Stimulated activated CD4-positive, alpha-beta T cell treated with anti-CD3 and anti-CD28 coated beads, Interleukin-1b, Interleukin-23, amount 100 ng/mL, for 1 hour (primary cell): Measurements from ENCODE around the gene C1orf159.
A peak's percentile ranks its signal among the peaks of the same experiment; 100 is the strongest.
"Not testable (repeated sequence)": the region's sequence is repeated elsewhere in the genome, so short reads cannot be mapped to it uniquely, and the experiment has no call there.

Experiments used
- DNase-seq, 2 donors: peaks; one replicate each; pipeline ENCODE4 v3.0.0-alpha.2; 2020; ENCODE audit warnings: low read depth in 2 of 2

Gene C1orf159

DNA sequence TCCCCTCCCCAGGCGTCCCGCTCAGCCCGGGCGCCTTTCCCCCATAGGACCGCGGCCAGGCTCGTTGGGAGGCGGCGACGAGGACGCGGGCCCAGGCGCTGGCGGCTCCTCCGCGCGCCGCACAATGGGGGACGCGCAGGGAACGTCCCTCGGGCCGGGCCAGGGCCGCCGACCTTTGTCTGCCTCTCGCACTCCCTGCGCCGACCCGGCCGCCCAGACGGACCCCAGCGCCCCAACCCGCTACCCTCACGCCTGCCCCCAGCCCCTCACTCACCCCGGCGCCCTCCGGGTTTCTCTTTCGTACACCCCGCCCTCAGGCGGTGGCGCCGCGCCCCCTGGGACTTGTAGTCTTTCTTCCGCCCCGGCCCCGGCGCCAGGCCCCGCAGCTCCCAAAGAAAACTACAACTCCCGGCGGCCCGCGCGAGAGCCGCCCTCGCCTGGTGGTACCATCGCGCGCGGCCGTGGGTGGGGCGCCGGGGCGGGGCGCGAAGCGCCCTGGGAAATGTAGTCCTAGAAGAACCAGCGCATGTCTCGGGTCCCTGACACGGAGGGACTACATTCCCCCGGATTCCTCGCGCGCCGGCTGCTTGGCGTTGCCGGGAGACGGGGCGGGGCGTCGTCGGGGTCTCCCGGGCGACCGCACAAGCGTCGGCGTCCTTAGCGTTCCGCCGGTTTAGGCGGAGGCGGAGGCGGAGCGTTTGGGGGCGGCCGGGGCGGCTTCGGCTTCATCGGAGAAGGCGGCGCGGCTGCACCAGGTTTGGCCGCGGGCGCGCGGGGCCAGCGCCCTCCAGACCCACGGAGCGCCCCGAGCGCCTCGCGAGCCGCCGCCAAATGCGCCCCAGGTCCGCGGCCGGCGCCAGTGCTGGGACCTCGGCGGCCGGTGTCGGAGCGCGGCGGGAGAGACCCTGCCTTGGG lies at the start of gene C1orf159:
C1orf159 (minus strand) TSS at position 304 of the 915 bp plus-strand sequence. CDS start 24,546 bp downstream, outside the sequence.
- peak; percentile 97 for DNase-seq

DNA sequence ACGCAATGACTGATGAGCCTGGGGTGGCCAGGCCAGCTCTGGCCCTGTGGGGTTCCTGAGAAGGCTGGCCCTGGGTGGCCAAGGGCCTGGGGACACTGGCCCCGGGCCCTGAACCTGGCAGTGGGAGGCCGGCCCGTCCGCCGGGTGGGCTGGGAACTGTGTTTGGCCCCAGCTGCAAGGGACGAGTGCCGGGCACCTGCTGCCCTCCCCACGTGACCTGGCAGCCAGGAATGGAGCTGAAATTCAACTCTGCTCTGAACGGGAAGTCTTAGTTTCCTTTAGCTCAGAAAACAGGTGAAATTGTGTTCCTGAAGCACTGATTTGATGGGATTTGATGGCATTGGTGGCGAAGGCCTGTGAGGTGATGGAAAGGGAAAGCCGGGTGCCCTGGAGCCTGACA lies 49.6 kb upstream of the C1orf159 start:
- DNase-seq, result no peak

DNA sequence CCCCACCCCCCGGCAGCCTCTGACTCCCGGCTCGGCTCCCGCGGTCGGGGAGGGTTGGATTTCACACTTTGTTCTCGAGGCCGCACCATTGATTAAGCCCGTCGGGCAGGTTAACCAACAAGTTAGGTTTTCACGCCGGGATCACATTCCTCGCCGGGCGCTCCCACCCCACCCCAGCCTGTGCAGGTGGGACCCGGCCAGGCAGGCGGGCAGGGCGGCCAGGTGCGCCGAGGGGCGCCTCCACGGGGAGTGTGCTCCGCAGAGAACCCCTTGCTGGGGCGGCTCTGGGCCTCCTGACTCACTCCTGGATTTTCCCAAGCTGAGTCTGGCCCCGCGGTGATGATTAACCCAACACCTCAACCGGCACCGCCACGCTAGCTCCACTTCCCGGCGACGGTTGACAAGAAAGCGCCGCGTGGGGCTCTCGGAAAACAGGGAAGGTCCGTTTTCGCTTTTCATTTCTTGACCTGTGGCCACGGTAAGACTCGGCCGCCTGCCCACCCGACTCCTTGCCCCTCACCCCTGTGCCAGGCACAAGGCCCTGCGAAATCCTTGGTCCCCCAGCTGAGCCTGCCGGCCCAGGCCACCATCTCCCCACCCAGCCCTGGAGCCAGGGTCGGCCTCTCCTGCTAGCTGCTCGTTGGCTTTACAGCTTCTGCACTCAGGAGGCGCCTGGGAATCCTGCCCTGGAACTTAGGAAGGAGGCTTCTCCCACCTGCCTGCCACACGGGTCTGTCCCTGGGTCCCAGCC lies 49.0 kb upstream of the C1orf159 start:
- DNase-seq, result no peak

DNA sequence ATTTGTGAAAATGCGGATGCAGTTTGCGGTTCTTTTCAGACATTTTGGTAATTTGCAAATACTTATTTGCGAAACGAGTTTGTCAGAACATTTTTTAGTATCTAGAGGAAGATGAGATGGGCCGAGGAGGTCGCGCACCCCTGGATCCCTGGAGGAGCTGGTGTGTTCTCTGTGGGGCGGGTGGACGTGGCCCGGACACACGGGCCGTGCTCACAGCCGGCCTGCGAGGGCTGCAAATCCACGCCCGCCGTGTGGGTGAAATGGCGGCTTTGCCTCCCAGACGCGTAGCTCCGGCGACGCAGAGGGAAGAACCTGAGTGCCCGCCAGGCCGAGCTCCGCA lies 48.4 kb upstream of the C1orf159 start:
- DNase-seq, result no peak

DNA sequence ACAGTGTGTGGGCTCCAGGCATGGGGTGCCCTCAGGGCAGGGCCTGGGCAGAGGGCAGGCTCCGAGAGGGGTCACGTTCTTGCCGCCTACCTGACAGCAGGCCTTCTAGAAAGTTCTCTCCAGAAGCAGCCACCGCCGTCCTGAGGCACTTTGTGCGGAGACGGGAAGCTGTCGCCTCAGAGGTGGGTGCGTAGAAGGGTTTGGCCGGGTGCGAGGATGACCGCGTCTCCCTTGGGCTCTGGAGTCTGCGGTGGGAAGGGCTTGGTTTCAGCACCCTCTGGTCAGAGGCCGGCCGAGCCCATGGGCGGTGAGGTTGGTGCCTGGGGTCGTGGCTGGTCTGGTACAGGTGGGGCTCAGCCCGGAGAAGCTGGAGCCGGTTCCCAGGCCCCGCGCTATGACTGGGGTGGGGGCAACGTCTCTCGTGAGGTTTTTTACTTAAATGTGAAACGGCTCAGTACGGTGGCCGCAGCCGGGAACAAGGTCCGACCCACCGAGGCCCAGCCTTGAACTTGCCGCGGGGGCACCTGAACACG lies 47.7 kb upstream of the C1orf159 start:
- no peak for DNase-seq

DNA sequence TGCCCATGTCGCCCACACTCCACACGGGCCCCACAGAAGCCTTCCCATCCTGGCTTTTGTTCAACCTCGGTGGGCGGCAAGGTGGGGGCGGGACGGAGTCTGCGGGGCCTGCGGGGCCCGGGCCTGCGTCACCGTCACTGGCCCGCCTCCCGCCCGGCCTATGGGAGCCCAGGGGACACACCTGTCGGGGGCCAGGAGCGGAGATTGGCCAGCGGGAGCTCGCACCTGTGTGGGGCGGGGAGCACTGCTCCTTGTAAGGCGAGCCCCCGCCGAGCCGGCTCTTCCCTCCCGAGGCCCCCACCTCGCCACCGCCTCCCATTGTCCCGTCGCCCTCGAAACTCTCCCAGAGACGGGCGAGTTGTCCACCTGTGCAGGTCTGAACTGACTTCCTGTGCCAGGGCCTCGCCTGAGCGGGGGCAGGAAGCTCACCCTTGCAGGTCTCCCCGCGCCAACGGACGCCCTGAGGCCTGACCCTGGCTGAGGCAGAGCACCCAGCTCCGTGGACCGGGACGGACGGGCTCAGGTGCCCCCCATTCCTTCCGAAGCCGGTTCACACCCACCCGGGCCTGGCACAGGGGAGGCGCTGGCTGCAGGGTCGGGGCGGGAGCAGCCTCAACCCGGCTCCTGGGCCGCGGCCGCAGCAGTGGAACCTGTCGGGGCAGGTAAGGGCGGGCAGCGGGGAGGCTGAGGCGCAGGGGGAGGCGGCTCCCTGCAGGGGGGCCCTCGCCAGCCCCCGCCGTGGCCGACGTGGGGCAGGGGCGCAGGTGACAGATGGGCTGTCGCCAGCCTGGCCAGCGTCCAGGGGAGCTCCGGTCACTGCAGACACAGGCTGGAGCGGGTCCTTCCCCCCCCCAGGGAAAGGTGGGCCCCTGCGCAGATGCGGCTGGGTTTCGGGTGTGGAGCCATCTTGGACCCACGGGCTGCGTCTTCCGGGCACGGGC lies 47.0 kb upstream of the C1orf159 start:
- DNase-seq, result no peak

DNA sequence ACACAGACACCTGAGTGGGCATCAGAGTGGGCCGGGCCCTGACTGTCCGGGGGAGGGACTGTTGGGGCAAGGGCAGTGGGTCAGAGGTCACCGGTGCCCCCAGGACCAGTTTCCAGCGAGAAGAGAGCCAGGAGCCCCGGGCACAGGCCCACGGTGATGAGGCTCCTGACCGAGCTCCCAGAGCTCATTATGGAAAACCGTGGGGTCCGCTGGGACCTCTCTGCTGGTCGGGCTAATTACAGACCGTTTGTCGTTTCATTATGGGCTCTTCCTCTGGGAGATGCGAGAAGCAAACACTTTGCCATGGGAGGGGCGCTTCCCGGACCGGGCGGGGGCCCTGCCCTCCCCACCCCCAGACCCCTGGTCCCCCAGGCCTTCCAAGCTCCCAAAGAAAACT lies 45.8 kb upstream of the C1orf159 start:
- no peak for DNase-seq

DNA sequence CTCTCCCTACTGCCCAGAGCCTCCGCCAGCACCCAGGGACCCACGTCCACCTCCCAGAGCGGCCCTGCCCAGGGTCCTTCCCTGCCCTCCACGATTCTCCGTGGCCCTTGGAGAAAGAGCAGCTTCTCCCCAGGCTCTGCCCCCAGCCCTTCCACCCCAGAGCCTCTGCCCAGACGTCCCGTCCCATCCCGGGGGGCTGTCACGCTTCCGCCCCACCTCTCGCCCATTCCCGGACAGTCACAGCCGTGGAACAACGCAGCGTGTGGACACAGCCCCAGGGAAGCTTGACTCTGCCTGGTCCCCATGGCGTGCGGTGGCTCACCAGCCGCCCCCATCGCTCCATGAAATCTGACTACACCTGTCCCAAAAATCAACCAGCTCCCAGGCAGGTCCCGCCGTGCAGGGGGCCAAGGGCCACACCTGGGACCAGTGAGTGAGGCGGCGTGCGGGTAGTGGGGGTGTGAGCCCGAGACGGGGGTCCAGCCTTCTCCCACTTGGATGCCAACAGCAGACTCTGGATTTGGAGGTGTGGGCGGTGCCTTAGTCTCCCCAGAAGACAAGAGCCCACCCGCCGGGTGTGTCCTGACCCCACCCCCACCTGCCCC lies 45.3 kb upstream of the C1orf159 start:
- DNase-seq, result no peak

DNA sequence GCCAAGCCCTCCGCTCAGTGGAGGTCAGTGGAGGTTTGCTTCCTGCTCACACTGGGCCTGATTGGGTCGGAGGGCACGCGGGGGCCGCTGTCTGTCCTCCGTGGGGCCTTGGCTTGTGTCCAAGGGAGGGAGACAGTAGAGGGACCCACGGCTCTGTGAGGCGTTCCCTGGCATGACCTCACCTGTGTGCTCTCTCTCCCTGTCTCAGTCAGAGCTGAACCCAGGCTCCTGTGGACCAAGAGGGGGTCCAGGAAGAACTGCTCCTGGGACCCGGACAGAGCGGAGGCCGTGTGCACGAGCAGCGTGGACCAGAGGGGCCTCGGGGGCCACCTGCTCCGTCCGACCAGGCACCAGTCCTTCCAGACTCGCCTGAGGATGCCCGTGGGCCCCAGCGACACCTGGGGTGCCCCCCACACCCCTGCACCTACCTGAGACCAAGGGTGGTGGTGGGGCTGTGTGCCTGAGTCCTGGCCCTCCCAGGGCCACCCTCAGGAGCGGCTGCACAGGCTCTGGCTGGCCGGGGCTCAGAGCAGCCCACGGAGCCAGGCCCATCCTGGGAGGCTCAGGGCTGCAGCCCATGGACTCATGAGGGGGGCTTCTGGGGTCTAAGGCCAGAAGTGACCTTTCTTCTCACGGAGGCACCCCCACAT lies 44.5 kb upstream of the C1orf159 start:
- DNase-seq, result no peak

DNA sequence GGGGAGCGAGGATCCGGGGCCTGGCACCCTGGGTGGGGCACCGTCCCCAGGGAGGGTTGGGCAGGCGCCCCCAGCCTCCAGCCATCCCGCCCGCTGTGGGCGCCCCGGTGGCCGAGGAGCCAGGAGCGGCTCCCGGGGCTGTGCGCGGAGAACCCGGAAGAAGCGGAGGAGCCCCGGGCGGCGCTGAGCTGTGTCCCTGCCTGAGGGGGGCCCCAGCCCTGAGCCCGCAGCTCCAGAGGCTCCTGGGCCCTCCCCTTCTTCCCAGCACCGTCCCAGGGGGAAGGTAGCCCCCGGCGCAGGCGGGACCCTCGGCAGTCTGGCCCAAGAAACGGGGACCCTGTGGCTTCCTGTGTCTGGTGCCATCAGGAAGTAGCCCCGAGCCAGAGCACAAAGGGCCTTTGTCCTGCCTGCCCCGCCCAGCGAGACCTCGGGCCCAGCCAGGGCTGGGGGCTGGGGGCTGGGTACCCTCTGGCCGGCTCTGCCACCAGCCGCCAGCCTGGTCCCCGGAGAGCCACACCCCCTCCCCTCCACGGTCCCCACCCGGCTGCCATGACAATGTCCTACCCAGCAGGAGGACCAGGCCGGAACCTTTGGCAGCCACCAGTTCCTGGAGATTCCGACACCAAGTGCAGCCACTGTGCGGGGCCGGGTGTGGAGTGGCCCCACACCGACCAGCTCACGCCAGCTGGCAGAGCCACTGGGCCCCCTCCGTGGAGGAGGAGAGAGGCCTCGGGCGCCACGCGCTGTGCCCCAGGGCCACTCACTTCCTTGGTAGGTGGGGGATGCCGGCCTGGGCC lies 42.2 kb upstream of the C1orf159 start:
- no peak for DNase-seq

DNA sequence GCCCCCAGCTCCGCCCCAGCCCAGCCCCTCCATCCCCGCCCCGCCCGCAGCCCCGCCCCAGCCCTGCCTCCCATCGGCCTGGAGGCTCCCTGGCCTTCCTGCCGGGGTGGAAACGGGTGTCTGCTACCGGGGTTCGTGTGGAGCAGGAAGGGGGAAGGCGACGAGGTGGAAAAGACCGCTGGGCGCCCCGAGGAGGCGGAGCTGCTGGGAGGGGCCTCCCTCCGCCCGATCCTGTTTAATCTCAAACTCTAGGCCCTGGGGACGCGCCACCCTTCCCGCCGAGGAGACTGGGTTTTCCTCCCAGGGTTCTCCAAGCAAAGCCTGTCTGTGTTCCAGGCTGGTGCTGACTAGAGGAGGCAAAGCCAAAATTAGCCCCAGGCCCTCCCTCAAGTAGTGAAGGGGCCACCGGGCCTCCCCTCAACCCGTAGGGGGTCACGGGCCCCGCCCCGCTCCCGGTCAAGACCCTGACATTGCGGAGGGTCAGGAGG lies 41.6 kb upstream of the C1orf159 start:
- DNase-seq, result peak in 1 of 2 donors; percentile 31

DNA sequence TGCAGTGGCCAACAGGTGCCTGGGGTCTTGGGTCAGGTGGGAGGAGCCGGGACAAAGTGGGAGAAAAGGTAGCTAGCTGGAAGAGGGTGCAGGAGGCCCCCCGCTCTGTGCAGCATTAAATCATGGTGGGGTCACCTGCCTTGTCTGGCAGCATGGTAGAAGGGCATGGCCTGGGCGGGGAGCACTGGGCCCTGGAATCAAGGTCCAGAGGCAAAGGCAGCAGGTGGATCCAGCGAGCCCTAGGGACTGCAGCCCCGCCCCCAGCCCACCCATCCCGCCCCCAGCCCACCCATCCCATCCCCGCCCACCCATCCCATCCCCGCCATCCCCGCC lies 41.1 kb upstream of the C1orf159 start:
- no peak for DNase-seq

DNA sequence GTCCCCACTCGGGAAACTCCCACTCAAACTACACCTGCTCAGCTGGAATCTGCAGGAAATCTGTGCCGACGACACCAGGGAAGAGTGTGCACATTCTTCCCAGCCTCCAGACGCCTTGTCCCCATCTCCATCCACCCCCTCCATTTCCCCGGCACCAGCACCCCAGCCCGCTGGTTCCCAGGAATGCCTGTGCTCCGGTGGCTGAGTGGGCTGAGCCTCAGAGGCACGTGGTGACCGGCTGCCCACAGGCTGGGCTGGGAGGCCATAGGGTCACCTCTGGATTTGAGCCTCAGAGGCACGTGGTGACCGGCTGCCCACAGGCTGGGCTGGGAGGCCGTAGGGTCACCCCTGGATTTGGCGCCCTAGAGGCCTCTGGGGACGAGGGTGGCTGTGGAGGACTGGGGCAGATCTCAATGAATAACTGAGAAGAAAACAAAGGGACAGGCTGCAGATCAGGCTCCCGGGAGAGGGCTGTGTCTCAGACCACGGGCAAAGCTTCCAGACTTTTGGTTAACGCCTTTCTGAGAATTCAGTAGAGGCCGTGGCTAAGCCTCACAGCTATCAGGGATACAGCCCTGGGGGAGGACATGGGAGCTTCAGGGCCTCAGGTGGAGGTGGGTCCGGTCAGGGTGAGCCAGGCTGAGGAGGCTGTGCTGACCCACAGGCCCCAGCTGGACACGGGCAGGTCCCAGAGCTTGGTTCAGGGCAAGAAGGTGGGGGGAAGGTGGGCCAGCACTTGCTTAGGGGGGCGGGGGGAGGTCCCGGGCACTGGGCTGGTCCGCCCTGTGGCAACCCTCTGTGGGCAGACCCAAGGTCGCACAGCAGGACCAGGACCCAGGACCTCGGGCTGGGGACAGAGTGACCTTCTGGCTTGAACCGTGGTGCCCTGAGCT lies 40.5 kb upstream of the C1orf159 start:
- DNase-seq, result no peak

DNA sequence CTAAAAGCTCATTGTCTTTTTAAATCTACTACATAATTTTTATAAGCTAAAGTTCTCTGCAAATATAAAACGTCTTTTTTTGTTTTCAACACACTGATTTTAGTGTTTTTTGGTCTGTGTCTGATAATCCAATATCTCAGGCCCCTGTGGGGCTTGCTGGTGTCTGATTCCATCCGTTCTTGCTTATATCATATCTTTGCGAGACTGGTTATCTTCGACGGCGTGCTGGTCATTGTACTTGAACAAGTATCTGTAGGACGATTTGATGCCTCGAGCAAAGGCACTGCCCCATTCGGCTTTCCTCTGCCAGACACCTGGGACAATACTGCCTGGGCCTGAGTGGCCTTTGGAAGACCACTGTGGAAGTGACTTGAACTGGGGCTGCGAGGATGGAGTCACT lies 39.4 kb upstream of the C1orf159 start:
- no peak for DNase-seq

DNA sequence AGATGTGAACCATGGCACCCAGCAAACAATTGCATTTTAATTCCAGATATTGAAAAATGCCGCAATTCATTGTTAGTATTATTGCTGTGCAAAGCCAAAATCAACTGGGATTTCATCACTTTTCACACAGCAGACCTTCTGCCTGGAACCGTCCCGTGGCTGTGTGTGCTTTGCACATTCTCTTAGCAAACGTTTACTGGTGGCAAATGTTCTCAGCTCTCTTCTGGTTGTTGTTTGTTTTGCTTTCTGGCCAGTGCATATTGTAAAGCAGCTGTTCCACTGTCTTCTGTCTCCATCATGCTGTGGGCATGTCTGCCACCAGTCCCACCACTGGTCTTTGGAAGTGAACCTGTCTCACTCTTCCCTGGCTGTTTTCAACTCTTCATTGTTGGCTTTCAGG lies 38.0 kb upstream of the C1orf159 start:
- no peak for DNase-seq

DNA sequence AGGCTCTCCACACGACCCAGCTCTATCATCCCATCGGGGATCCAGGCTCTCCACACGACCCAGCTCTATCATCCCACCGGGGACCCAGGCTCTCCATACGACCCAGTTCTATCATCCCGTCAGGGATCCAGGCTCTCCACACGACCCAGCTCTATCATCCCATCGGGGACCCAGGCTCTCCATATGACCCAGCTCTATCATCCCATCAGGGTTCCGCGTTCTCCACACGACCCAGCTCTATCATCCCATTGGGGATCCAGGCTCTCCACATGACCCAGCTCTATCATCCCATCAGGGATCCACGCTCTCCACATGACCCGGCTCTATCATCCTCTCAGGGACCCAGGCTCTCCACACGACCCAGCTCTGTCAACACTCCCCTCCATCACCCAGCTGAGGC lies 37.3 kb upstream of the C1orf159 start:
- DNase-seq, result not testable (repeated sequence)

DNA sequence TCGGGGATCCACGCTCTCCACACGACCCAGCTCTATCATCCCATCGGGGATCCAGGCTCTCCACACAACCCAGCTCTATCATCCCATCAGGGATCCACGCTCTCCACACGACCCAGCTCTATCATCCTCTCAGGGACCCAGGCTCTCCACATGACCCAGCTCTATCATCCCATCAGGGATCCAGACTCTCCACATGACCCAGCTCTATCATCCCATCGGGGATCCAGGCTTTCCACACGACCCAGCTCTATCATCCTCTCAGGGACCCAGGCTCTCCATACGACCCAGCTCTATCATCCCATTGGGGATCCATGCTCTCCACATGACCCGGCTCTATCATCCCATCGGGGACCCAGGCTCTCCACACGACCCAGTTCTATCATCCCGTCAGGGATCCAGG lies 36.5 kb upstream of the C1orf159 start:
- DNase-seq, result not testable (repeated sequence)

DNA sequence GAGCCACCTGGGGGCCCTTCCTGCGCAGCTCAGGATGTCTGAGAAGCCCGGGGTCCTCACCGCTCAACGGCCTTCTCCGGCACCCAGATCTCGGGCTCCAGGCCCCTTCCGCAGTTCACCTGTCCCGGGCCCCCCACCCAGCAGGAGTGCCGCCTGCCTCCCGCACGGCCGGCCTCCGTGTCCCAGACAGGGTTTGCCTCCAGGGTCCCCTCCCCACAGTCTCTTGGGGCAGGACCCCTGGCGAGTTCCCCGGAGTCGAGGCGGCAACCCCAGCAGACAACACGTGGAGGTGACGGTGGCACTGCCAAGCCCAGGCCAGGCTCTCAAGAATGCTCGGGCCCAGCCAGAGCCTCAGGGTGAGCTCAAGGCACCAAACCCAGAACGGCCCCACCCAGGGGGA lies 35.4 kb upstream of the C1orf159 start:
- DNase-seq, result no peak

DNA sequence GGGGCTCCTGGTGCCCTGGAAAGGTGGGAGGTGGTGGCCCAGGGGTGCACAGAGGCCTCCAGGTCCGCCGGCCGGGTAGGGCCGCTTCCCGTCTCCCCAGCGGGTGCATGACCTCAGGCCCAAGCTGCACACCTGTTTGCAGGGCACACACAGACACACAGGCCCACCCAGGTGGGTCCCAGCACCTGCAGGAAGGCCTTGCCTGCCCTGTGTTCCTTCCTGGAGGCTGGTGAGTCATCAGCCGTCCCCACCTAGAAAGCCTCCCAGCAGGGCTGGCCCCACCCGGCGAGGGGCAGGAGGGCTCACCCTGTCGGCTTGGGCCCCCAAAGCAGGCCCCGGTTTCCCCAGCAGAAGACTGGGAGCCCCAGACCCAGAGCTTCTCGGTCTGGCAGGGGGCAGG lies 34.2 kb upstream of the C1orf159 start:
- DNase-seq, result no peak
